ENCODE measurements around the gene ARHGAP11A.
"Not testable (repeated sequence)": the region's sequence is repeated elsewhere in the genome, so short reads cannot be mapped to it uniquely, and the experiment has no call there.

Gene ARHGAP11A, protein sequence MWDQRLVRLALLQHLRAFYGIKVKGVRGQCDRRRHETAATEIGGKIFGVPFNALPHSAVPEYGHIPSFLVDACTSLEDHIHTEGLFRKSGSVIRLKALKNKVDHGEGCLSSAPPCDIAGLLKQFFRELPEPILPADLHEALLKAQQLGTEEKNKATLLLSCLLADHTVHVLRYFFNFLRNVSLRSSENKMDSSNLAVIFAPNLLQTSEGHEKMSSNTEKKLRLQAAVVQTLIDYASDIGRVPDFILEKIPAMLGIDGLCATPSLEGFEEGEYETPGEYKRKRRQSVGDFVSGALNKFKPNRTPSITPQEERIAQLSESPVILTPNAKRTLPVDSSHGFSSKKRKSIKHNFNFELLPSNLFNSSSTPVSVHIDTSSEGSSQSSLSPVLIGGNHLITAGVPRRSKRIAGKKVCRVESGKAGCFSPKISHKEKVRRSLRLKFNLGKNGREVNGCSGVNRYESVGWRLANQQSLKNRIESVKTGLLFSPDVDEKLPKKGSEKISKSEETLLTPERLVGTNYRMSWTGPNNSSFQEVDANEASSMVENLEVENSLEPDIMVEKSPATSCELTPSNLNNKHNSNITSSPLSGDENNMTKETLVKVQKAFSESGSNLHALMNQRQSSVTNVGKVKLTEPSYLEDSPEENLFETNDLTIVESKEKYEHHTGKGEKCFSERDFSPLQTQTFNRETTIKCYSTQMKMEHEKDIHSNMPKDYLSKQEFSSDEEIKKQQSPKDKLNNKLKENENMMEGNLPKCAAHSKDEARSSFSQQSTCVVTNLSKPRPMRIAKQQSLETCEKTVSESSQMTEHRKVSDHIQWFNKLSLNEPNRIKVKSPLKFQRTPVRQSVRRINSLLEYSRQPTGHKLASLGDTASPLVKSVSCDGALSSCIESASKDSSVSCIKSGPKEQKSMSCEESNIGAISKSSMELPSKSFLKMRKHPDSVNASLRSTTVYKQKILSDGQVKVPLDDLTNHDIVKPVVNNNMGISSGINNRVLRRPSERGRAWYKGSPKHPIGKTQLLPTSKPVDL

DNA sequence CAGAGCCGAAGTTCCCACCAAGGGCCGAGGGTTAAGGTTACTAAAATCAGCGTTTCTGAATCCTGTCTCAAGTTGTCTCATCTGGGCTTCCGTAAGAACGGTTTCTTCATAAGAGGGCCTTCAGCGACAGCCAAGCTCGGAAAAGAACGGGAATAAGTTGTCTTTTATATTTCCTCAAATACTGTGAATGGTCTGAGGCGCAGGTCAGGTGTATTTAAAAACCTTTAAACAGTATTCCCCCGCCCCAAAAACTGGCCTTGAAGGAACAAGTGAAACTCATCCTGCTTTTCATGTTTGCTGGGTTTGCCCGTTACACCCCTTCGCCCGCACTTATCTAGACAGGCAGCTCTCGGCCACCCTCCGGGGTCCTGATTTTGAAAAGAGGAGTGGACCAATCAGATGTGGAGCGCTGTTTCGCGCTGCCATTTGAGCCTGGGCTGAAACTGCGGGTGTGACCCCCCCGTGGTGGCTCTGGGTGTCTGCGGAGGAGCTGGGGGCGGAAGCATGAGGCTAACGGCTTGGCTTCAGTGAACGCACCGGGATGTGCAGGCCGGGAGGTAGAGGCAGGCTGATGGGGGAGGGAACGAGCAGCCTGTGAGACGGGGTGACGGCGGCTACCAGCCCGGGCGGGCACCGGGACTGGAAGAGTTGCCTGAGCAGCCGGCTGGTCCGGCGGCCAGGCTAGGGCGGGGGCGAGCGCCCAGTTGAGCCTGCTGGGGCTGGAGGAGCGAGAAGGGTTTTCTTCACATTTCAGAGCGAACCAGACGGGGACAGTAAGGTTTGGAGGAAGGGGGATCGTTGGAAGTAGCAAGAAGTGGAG is at the start of gene ARHGAP11A:
Gene ARHGAP11A (plus strand): TSS at position 454 of the 820 bp plus-strand sequence. CDS start 708 bp downstream, outside the sequence.
- peak; percentile 93 for DNase-seq

DNA sequence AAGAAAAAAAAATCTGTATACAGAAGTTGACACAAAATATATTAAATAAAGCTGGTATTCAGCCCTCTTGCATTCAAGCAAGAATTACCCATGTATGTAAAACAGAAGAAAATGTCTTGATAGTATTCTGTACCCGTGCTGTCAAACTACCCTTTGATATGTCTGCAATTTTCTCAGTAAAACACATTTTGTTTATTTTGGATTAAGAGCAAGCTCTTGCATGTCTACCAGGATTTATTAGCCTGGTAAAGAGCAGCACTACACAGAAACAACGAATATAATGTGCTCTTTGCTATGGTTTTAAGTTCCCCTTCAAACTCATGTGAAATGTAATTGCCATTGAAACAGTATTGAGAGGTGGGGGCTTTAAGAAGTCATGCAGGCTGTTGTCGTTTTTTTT is 46.3 kb upstream of the ARHGAP11A start:
- DNase-seq = not testable (repeated sequence)

DNA sequence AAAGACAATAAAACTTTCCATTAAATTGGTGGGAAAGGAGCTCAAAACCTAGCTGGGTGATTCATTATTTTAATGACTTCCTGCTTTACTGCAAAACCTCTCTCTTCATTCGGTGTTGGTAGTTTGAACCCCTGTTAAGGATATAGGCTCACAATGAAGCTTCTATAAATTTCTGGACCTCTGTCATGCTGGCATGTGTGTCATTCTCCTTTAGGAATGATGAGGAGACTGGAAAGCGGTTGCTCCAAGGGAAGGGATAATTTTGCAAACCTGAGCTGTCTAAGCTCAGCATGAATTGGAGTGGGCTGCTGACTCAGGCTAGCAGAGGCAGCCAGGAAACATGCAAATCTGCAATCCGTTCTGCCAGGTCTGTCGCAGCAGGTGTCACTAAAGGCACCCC is 36.8 kb upstream of the ARHGAP11A start:
- DNase-seq = not testable (repeated sequence)

DNA sequence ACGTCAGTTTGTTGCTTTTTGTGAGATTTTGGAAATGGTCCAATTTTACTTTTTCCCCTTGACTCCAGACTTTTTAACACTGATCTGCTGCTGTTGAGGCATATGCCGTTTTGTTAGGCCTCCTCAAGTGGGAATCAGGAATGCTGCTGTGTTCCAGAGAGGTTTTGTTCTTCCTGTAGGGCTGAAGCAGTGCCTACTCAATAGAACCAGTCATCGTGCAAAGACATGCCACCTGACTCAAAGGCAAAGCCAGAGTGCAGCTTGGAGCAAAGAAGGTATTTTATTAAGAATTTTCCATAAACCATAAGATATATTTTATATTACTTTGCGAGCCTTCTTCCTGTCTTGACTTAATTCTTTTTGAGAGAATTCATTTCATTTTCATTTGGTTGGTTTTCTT is 29.5 kb upstream of the ARHGAP11A start:
- not testable (repeated sequence) for DNase-seq

DNA sequence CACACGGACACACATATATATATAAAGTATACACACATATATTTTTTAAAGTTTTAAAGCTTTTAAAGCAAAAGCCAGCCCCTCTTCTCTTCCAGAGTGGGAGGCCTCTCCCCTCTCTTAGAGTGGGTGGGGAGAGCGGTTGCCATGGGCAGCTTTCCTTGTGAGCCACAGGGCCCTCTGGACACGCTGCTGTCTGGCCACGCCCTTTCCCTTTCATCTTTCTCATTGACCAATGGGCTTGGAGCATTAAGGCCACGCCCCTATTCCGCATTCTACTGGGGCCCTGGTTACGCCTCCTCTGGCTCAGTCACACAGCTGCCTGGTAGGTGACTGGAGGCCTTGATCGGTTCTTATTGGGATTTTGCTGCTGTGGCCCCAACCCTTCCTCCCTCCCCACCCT is 22.2 kb upstream of the ARHGAP11A start, which contains the start of gene GOLGA8N:
Gene GOLGA8N (plus strand): TSS at position 306 of the 400 bp plus-strand sequence.
- DNase-seq = not testable (repeated sequence)

DNA sequence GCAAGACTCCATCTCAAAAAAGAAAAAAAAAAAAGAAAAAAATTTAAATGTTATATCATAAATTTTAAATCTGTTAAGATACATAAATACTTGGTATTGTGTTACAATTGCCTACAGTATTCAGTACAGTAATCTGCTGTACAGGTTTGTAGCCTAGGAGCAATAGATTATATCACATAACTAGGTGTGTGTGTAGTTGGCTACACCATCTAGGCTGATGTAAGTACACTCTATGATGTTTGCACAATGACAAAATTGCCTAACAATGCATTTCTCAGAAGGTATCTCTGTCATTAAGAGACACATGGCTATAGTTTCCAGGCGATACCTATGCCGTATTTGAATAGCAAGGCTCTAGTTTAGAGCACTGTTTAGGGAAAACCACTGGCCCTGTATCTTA is 5.8 kb upstream of the ARHGAP11A start:
- not testable (repeated sequence) for DNase-seq

DNA sequence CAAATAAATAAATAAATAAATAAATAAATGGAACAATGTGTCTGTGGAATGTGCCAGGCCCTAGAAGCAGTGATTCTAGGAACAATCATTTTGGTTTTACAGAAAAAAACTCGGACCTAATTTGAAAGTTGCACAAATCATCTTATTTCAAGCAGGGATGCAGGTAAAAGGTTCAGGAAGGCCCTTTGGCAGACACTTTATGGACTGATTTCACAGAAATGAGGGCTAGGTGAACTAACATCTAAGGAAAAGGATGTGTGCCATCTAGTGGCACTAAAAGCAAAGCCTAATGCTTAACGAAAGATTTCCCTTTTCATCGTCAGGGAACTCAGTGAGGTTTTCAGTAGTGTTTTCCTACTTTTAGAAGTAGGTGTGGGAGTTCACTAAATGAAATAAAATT is 4.6 kb upstream of the ARHGAP11A start:
- peak; percentile 16 for DNase-seq

DNA sequence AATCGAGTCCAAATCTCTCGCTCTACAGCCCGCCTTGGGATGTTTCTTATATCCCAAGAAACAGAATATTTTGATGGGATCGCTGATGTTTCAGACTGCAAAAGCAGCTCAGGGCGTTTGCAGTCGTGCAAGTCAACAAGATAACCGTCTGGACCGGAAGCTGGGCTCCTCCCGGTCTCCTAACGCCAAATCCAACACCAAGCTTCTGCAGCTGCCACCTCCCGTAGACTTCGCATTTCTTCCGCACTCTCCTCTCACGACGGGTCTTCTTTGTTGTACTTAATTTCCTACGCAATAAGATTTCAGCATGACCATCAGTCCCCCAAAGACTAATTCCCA is 623 bp upstream of the ARHGAP11A start:
- DNase-seq = not testable (repeated sequence)

DNA sequence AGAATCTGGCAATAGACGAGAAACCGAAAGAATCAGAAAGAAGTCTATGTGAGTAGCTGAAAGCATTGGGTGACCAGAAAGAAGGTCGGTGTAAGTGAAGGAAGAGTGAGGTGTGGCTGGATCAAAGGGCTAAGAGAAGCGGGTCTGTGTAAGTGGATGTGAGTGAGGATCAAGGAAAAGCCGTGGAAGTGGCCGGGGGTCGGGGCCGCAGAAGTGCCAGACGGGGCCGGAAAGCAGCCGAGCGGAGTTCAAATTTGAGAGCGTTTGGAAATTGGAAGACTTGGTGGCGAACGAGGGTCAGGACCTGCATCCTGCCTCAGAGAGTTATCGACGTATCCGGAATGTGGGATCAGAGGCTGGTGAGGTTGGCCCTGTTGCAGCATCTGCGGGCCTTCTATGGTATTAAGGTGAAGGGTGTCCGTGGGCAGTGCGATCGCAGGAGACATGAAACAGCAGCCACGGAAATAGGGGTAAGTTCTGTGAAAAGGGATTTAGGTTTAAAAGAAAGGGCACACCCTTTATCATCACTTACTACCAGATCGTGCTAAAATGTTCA is 645 bp downstream of the ARHGAP11A start:
- DNase-seq = peak; percentile 8

DNA sequence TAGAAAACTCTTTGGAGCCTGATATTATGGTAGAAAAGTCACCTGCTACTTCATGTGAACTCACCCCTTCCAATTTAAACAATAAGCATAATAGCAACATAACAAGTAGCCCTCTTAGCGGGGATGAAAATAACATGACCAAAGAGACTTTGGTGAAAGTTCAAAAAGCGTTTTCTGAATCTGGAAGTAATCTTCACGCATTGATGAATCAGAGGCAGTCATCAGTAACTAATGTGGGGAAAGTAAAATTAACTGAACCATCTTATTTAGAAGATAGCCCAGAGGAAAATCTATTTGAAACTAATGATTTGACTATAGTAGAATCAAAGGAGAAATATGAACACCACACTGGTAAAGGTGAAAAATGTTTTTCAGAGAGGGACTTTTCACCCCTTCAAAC is 21.1 kb downstream of the ARHGAP11A start:
- DNase-seq = no peak

DNA sequence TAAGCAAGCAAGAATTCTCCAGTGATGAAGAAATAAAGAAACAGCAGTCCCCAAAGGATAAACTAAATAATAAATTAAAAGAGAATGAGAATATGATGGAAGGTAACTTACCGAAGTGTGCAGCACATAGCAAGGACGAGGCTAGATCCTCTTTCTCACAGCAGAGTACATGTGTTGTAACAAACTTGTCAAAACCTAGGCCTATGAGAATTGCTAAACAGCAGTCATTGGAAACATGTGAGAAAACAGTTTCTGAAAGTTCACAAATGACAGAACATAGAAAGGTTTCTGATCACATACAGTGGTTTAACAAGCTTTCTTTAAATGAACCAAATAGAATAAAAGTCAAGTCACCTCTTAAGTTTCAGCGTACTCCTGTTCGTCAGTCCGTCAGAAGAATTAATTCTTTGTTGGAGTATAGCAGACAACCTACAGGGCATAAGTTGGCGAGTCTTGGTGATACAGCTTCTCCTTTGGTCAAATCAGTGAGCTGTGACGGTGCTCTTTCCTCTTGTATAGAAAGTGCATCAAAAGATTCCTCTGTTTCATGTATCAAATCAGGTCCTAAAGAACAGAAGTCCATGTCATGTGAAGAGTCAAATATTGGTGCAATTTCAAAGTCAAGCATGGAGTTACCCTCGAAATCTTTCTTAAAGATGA is 21.7 kb downstream of the ARHGAP11A start:
- no peak for DNase-seq

DNA sequence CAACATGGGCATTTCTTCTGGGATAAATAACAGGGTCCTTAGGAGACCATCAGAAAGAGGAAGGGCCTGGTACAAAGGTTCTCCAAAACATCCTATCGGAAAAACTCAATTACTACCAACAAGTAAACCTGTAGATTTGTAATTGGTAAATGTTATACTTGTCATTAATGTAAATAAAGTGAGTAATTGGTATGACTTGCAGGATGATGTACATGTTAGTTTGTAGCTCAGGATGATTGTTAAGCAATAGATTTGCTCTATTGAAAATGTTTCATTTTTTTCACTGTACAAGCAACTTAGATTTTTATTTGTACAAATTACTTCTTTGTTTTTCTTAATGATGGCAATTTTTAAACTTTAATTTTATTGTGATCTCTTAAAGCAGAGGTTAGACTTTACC is 22.4 kb downstream of the ARHGAP11A start:
- DNase-seq = no peak

DNA sequence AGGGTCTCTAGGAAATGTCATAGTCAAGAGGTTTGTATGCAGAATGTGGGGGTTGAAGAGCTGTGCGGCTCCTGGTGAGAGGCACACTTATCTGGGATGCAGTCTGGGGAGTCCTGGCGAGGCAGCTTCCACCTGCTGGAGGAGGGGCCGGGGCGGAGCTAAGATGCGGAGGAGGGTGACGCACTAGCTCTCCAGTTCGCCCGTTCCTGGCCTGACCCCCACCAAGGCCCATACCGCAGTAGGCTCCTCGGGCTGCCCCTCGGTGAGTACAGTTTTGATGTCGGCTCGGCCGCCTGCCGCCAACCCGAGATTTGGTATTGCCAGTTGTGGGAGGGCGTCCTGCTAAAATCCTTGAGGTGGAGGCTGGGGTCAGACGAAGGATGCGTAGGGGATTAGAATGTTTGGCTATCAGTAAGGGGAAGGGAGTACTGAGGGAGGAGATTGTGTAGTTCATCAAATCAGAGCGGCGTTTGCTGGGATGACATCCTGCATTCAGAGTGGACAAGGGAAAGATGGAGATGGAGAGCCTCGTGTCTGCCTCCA is 26.3 kb downstream of the ARHGAP11A start, which contains the start of gene SCG5:
Gene SCG5 (plus strand): TSS at position 194 of the 543 bp plus-strand sequence. CDS start 1,883 bp downstream, outside the sequence.
- no peak for DNase-seq

DNA sequence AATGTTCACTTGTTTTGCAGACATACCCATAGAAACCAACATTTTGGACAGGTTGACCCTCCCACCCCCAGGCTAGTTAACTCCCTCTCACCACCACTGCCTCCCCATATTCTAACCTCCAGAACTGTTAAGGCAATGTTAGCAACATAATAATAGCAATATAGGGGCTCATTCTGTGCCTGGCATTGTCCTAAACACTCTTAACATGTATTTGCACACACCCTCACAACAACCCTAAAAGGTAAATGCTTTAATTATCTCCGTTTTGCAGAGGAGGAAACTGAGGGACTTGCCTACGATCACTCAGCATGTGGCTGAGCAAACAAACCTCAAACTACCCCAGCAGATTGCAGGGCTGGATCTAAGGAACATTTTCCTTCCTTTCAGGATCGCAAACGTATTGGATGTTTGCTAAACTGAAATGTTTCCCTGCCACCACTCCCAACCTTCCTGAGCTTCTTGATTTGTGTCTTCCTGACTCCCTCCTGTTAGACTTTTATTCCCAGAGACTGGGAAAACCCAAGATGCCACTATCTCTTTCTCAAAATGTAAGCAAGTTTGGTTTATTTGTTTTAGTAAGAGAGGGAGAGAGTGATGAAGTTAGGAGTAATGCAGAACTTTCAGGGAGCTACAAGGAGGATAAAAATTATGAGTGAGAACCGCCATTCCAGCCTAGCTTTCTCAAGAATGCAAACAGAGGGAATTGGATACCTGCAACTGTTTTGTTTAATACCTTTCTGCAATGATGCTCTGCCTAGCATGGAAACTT is 27.5 kb downstream of the ARHGAP11A start:
- no peak for DNase-seq

DNA sequence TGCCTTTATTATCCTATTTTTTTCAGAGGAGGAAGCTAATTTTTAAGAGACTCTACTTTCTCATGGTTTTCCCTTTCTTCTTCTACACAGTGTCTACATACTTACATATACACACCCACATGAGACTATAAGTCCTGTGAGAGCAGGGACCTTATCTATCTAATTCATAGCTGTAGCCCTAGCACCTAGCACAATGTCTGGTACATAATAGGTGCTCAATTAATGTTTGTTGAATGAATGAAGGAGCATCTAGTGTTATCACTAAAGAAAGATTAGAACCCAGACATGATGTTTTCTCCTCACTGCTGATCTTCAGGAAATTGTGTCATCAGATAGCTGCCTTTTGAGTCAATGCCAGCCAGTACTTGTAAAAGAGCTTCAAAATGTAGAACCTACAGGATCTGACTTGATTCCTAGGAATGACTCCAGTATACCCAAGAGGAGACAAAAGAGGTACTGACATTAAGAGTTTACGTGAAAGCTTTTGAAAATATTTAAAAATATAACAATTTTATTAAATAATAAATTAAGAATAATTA is 28.7 kb downstream of the ARHGAP11A start:
- peak; percentile 45 for DNase-seq

DNA sequence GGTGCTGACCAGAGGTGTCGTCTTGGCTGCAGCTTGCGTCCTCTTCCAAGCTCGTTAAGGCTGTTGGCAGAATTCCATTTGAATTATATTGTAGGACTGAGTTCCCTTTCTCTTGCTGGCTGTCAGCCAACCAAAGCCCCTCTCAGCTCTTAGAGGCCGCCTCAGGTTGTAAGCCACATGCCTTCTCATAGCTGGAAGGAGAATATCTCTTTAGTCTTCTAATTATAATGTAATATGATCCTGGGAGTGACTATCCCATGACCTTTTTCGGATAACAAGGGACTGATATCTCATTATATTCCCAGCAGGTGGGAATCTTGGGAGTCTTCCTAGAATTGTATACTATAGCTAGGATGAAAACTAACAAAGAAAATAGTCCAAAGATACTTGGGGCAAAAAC is 31.0 kb downstream of the ARHGAP11A start:
- DNase-seq = no peak

DNA sequence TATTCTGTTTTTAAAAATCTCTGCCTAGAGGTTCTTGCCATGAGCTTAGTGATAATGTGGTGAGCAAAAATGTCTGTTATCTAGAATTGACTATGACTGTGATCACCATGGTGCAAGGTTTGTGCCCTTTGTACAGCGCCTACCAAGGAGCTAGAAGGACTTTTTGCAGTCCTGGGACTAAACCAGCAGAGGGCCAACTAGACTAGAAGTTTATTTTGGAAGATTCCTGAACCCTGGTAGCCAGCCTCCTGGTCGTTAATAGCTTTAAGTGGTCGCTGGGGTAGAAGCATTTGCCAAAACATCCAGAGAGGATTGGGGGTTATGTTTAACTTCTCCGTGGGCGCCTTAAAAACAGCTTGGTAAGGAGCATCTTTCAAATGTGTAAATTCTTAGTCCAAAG is 34.0 kb downstream of the ARHGAP11A start:
- DNase-seq = peak; percentile 46

DNA sequence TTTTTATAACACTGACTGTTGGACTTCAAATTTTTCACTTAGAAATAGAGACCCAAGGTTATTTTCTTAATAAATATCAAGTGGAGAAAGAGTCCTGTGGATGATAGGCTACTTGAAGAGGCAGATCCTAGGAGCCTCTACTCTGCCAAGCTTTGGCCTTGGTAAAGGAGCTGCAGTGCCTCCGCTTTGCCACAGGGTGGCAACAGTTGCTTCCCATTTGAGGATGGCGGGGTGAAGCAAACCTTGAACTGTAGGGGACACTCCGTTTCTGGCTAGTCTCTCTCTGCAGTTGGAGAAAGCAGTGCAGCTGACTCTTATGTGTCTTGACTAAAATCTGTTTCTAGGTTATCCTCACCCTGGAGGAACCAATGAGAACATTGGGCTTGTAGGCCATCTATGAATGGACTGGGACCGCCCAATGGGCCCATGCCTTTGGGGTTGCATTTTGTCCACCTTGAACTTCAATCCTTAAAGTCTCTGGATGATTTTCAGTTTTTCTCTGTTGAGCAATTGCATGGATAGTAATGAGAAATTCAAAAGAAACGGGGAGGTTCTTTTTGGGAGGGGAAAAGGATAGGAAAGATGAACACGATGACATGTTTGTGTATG is 36.0 kb downstream of the ARHGAP11A start:
- DNase-seq = peak; percentile 84

DNA sequence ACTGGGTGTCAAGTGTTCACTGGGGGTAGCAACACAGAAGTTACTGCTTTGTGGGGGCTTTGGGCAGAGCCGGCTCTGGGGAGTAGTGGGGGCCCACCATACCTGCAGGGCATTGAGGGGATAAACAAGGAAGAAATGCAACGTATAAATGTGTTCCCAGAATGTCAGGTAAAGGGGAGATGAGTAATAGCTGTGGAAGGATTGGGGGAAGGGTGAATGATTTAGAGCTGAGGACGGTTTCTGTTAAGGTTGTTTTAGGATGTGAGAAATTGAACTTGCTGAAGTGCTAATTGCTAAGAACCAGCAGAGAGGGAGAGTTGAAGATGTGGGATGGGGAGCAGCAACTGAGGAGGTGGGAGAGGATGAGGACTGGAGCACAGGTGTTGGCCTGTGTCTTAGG is 36.9 kb downstream of the ARHGAP11A start:
- no peak for DNase-seq

DNA sequence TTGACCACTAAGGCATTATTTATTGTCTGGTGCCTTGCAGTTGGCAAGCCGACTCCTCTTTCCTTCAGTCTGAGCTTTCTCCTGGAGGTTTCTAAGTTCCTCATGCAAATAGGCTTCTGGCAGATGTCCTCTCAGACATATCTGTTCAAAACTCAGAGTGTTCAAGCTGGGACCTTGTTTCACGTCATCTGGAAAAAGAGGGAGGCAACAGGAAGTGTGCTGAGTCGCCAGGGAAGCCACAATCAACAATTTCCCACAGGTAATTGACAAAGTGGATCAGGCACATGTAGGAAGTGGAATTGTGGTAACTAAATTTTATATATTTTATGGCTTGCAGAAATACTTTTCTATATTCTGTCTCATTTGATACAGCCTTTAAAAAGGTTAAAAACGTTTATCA is 40.8 kb downstream of the ARHGAP11A start:
- no peak for DNase-seq

Data from fibroblast of upper back skin (primary cell).